Measurements from ENCODE around the gene POT1.

Gene POT1

DNA sequence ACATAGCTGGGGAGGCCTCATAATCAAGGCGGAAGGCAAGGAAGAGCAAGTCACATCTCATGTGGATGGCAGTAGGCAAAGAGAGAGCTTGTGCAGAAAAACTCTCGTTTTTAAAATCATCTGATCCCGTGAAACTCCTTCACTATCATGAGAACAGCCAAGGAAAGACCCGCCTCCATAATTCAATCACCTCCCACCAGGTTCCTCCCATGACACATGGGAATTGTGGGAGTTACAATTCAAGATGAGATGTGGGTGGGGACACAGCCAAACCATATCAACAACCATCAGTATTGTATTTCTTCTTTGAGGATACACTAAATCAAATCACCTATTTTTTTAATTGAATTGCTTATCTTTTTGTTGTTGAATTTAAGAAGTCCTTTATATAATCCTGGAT is 16.7 kb downstream of the POT1 start:
- DNase-seq (ENCODE audit: low spot score), result no peak

- DNase-seq (ENCODE audit: low spot score), result no peak
Observed at GRCh38 chr7:124909808-124910207, 19.8 kb downstream of the POT1 start.

- DNase-seq (ENCODE audit: low spot score), result no peak
Observed at GRCh38 chr7:124908259-124908658, 21.4 kb downstream of the POT1 start.

GRCh38 chr7:124907490-124907889 is 22.1 kb downstream of the POT1 start:
- DNase-seq (ENCODE audit: low spot score), result no peak

- no peak for DNase-seq (ENCODE audit: low spot score)
Observed at GRCh38 chr7:124898531-124898930, 31.1 kb downstream of the POT1 start.

GRCh38 chr7:124896001-124896400 is 33.6 kb downstream of the POT1 start:
- no peak for DNase-seq (ENCODE audit: low spot score)

GRCh38 chr7:124893140-124893827 is 36.3 kb downstream of the POT1 start:
- peak; percentile 9 for DNase-seq (ENCODE audit: low spot score)

DNA sequence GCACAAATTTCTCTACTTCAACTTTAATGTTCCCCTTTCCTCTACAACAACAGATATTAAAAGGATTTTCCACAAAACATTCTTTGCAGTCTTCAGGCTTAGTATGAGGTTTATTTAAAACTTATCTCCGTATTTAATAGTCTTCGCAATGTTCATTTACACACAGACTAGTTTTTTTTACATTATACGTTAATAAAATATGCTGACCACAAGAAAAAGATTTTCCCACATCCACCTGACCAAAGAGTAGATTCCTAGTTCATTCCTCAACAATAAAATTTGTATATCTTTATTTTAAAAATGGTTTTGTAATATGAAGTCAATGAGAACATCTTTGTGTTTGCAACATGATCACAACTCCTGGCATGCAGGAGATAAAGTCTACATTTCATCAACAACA is 42.4 kb downstream of the POT1 start:
- no peak for DNase-seq (ENCODE audit: low spot score)

DNA sequence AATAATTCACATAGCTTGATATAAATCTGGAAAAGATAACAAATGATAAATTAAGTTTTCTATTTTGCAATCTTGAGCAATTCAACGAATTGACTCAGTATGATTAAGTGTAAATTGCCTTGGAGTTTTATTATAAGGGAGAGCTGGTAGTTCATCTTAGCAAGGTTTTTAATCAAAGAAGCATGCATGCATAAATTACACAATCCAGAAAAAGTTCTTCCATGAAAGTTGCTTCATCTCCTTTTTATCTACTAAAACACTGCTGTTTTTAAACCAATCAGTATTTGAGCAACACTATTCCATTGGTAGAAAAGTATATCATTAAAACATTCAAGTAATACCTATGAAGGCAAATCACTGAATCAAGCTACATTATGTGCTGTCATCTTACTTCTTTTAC is 47.6 kb downstream of the POT1 start:
- DNase-seq (ENCODE audit: low spot score), result no peak

DNA sequence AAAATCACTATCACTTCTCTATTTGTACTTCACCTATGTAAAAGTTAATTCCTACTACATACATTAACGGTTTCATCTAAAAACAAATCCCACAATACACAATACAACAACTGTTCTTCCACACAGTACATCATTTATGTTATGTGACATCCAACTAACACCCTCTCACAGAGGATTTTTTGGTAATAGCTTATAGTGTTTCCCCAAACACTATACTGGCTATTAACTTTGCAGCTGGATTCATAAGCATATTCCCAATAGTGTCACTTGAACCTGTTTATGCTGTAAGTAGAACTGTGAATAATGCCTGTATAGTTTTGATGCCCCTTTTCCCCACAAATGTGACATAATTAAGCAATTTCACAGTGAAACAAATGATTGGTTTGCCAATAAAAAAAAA is 49.9 kb downstream of the POT1 start:
- no peak for DNase-seq (ENCODE audit: low spot score)

DNA sequence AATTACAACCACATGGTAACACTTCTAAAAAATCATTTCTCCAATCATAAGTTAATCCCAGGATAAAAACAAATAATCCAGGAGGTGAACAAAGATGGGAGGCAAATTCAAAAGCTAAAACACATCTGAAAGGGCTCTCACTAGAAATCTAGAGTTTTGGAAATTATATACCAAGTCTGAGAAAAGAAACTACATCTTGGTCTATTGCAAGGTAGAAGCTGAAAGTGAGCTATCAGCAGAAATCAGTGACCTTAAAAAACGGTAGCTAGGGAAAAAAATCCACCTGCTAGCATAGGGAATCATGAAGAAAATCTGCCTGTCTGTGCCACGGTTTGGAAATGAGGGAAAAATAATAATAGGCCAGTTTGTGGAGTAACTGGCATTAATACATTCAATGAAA is 50.5 kb downstream of the POT1 start:
- no peak for DNase-seq (ENCODE audit: low spot score)

DNA sequence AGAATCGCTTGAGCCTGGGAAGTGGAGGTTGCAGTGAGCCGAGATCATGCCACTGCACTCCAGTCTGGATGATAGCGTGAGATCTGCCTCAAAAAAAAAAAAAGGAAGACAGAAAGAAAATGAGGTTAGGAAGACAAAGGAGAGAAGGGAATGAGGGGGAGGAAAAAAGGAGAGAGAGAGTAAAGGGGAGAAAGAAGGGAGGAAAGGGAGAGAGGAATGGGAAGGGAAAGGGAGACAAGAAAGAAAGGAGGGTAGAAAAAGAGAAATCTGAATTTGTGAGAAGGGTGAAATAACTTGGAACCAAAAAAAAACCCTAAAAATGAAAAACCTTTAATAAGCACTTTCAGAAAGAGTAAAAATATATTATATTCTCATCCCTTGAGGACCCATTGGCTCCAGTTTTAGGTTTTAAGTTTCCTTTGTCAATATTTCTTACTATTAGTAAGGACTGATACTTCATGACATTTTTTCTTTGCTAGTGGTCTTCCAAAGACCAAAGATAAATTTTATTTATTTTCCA is 54.9 kb downstream of the POT1 start:
- DNase-seq (ENCODE audit: low spot score), result no peak

- no peak for DNase-seq (ENCODE audit: low spot score)
Observed at GRCh38 chr7:124857672-124858235, 71.9 kb downstream of the POT1 start.

GRCh38 chr7:124856299-124856888 is 73.2 kb downstream of the POT1 start:
- peak; percentile 8 for DNase-seq (ENCODE audit: low spot score)

DNA sequence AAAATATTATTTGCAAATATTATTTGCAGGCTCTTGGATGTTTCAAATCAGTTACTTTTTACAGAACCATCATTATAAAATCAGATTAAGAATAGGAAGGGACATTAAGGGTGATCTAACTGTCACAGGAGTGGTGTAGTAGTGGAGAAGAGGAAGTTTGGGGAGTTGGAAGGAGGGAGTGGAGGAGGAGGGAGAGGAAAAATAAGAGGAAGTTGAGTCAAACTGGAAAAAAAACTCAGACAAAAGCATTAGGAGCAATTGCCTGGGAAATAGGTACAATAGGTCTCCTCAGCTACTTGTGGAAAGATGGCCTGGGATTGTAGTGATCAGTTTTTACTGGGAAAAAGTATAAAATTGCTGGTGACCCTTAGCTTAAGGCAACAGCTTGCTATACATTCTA is 86.3 kb downstream of the POT1 start:
- no peak for DNase-seq (ENCODE audit: low spot score)

DNA sequence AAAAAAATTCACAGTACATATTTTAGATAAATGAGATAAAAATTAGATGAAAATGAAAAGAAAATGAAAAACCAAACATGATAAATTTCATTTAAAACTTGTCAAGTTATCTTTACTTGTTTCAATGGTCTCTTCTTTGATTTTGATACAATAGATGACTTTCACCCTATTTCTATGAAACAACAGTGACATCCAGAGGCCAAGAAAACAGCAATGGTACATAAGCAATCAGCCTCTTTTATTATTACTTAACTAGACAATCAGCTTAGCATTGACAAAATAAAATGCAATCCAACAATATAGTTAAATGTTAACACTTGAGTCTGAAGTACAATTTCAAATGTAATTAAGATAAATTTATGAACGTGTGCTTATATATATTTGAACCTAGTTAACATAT is 89.2 kb downstream of the POT1 start:
- no peak for DNase-seq (ENCODE audit: low spot score)

DNA sequence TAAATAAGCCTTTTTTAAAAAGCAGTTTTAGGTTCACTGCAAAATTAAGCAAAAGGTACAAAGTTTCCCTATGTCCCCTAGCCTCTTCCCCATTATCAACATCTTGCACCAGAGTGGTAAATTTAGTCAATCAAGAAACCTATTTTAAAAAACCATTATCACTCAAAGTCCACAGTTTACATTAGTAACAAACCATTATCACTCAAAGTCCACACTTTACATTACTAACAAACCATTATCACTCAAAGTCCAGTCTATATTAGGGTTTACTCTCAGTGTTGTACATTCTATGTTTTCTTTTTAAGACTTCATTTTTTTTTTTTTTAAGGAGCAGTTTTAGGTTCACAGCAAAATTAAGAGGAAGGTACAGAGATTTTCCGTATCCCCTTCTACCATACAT is 89.9 kb downstream of the POT1 start:
- no peak for DNase-seq (ENCODE audit: low spot score)

DNA sequence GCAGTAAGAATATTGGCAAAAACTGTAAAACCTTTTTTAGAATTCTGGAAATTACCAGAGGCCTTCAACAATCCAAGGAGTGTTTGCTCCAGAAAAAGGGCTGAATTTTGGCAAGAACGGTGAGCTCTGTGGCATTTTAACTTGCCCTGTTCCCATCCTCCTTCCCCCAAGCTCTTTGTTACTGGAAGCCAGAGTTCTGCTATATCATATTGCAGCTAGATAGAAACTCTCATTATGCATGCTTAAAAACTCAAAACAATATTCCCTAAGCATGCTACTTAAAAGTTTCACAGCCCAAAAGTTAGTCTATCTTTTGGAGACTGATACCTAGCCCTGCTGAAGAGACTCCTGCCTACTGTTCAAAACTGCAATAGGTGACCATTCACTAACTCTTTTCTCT is 93.5 kb downstream of the POT1 start:
- DNase-seq (ENCODE audit: low spot score), result no peak

DNA sequence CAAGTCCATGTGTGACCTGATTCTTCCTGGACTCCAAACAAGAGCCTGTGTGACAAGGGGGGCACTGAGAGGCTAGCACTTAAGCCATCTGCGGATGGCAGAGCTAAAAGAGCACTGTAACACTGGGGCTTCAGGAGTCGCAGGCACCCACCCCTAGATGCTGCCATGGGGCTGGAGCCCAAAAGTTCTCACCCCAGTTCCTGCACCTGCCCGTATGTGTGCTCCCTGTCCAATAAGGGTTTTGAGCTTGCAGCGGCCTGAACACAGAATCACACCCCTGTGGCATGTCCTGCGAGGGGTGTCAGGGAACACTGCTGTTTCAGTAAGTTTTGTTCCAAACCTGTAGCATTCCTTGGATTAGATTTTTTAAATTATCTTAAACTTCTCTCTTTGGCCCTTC is 110.8 kb downstream of the POT1 start:
- DNase-seq (ENCODE audit: low spot score), result no peak

DNA sequence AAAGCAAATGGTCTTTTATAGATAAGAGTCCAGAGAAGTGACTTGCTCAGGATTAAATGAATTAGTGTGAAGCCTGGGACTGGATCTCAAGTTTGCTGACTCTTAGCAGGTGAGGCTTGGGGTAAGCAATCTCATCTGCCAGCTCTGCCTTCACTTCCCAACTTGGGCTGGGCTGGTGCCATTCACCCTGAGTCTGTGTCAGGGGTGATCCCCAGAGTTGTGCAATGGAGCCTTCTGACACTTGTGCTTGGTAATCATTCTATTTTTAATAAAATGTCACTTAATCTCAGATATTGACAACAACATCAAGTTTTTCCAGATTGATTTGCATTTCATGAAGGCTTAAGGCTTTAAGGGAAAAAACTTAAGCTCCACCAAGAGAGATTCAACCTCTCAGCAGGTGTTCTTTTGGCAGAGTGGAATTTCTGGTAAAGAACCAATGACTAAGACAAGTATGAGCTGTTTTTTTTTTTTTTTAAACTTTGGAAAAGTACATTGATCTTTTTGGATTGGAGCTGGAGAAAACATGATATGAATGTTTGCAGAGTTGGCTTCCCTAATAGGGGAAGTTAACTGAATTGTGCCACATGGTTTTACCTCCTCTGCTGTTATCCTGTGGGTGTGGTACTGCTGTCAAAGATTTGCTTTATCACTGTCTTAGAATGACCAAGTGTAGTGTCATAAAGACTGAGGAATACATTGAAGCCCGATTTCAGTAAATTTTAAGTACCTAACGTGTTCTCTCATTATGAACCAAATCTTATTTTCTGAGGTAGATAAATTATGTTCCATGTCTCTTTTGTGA is 115.4 kb downstream of the POT1 start:
- no peak for DNase-seq (ENCODE audit: low spot score)

- DNase-seq (ENCODE audit: low spot score), result no peak
Observed at GRCh38 chr7:124812764-124813163, 116.9 kb downstream of the POT1 start.

- DNase-seq (ENCODE audit: low spot score), result no peak
Observed at GRCh38 chr7:124811341-124811740, 118.3 kb downstream of the POT1 start.

- DNase-seq (ENCODE audit: low spot score), result no peak
Observed at GRCh38 chr7:124810605-124811004, 119.0 kb downstream of the POT1 start.
